ENCODE measurements around the gene KLK14.

KLK14 gene

DNA sequence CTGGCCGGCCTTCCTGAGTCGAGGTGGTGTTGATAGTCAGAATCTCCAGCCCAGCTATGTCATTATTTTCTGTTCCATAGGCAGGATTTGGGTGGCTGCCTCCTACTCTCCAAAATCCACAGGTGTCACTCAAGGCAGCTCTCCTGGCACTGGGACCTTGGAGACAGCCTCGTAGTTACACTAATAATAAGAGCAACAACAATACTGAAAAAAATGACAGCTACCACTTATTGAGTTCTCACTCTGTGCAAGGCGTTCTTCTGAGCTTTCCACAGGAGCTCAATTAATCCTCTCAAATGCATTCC is 35.7 kb downstream of the KLK14 start:
- no peak for DNase-seq (ENCODE audit: low read depth in 2 of 2, low spot score in 1 of 2)

DNA sequence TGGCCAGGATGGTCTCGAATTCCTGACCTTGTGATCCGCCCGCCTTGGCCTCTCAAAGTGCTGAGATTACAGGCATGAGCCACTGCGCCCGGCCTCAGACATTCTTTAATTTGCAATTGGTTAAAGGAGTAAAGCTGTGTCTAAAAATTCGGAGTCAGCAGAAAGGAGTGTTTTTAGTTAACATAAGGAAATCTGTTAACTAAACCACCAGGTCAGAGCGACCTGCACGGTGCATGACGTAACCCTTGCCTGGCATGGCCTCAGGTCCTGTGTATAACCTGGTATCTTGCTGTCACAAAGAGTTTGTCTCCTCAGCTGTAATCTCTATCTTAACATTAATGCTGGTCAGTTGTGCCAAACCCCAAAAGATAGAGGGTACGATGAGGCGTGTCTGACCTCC is 38.4 kb downstream of the KLK14 start:
- DNase-seq (ENCODE audit: low read depth in 2 of 2, low spot score in 1 of 2), result no peak

DNA sequence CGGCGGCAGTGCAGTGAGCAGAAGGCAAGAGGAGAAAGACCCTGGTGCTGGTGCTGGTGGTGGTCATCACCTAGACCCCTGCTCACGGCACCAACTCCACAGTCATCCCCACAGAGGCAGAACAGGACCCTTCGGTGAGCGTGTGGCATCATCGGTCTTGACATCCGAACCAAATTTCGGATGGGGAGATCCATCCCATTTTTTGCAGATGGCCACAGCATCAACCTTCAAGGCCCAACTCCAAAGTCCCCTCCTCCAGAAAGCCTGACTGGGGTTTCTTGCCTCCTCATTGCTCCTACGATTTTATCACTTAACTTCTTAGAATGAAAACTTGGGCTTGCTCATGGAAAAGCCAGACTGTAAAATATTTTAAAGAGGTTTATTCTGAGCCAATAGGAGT is 39.2 kb downstream of the KLK14 start:
- no peak for DNase-seq (ENCODE audit: low read depth in 2 of 2, low spot score in 1 of 2)

DNA sequence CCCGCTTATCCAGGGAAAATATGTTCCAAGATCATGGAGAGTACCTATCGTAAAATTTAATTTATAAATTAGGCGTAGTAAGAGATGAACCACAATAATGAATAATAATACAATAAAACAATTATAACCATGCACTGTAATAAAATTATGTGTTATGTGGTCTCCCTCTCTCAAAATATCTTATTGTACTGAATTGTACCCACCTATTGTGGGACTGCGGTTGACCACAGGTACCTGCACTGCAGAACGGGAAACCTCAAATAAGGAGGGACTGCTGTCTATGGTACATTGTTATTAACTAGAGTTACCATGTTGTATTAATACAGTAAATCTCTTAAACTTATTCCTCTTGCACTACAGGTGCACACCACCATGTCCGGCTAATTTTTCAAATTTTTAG is 42.5 kb downstream of the KLK14 start:
- no peak for DNase-seq (ENCODE audit: low read depth in 2 of 2, low spot score in 1 of 2)

DNA sequence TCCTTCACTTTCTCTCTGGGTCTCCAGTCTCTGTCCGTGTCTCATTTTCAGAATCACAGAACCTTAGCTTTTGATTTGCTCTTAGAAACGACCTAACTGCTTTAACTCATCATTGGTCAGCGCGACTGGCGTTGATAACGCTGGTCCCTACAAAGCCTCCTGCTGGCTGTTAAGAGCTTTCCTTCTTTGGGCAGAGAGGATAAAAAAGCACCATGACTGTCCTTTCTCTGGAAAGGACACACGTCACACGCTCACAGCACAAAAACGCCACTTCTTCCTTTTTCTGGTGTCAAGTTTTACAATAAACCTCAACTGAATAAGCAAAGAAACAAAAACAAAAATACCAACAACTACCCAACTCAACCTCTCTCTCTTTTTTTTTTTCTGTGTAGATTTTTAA is 46.2 kb downstream of the KLK14 start:
- DNase-seq (ENCODE audit: low read depth in 2 of 2, low spot score in 1 of 2), result no peak

DNA sequence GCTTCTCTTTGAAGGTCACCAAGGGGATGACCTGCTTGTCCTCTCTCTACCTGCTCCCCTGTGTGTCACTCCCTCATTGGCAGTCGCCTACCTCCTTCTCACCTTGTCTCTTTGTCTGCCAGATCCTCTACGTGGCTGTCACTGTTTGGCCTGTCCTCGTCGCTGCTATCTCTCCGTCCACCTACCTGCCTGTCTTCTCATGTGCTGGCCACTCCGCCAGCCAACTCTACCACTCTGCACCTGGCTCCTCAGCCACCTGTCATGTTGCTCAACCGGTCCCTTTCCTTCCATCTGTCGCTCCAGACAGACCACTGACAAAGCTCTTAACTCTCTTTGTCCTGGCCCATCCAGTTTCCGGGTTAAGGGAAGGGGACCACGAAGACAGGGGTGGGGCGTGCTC is 48.0 kb downstream of the KLK14 start, which contains the start of gene KLK12:
Gene KLK12 (minus strand): TSS at position 299 of the 400 bp plus-strand sequence. CDS start 381 bp downstream, outside the sequence.
- no peak for DNase-seq (ENCODE audit: low read depth in 2 of 2, low spot score in 1 of 2)

DNA sequence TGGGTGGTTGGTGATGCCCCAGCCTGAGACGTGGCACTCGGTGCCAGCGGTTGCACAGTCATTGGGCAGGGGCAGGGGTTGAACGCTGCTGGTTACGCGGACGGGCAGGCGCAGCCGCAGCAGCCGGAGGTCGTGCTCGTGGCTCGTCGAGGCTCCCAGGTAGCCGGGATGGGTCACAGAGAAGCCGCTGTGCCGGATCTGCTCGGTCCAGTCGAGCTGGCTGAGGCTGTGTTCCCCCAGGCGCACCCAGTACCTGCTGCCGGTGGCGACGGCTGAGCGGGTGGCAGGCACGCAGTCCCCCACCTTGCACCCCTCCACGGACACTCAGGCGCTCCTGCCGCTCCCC is 50.8 kb downstream of the KLK14 start:
- no peak for DNase-seq (ENCODE audit: low read depth in 2 of 2, low spot score in 1 of 2)

DNA sequence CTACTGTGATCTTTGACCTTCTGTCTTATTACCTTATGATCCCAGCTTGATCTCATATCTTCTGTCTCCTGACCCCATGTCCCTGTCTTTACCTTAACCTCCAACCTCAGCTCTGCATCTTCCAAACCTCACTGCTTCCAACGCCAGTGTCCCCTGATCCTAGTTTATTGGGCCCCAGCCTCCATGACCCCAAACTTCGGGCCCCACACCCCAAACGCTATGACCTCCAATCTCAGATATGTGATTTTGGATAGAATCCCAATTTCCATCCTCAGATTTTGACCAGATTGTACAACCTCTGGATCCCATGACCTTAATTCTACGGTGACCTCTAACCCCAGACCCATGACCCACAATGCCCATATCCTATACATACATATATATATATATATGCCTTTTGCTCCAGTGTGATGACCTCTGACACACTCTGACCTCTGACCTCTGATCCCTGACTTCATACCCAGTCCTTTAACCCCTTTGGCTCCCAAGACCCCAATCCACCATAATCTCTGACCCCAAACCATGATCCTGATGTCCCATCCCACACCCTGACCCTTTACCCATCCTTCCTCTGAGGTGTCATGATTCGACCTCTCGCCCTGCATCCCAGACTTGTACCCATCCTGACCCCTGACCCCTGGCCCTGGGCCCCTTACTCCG is 51.3 kb downstream of the KLK14 start:
- DNase-seq (ENCODE audit: low read depth in 2 of 2, low spot score in 1 of 2), result no peak

DNA sequence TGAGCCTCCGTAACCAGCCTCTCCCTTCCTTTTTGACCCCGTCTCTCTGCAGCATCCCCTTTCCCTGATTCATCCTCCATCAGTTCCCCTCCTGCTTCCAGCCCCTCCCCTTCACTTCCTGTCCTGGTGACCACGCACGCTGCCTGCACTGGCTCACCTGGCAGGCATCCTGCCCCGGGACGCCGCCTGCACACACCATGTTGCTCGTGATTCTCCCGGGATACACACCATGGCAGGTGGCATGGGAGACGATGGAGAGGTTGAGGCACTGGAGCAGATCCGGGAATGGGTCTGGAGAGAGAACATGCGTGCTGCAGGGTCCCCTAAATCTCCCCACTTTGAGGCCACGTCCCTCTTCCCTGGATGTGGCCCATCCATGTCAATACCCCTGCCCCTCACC is 52.1 kb downstream of the KLK14 start:
- DNase-seq (ENCODE audit: low read depth in 2 of 2, low spot score in 1 of 2), result no peak

DNA sequence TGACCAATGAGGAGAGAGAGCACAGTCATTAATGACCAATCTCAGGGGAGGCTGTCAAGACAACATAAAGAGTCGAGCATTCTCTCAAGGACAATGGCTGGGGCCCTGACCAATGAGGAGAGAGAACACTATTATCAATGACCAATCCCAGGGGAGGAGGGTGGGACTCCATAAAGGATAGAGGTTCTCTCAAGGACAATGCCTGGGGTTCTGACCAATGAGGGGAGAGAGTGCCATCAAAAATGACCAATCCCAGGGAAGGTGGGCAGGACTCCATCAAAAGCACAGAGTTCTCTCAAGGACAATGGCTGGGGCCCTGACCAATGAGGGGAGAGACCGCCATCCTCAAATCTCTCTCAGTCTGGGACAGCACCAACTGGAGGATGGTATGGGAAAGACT is 53.0 kb downstream of the KLK14 start:
- DNase-seq (ENCODE audit: low read depth in 2 of 2, low spot score in 1 of 2), result no peak

Measured in stimulated activated CD8-positive, alpha-beta memory T cell treated with anti-CD3 and anti-CD28 coated beads, Interleukin-4, amount 100 ng/mL, for 1 hour (primary cell).